Amygdala (tissue), 56 donors: ENCODE results near the gene SYNGR1.
"Not testable (repeated sequence)": the region's sequence is repeated elsewhere in the genome, so short reads cannot be mapped to it uniquely, and the experiment has no call there.

Experiments
- DNase-seq, 56 donors: peaks; one replicate each; lab custom pipeline; 2025; lab: John Stamatoyannopoulos, UW

Gene SYNGR1

DNA sequence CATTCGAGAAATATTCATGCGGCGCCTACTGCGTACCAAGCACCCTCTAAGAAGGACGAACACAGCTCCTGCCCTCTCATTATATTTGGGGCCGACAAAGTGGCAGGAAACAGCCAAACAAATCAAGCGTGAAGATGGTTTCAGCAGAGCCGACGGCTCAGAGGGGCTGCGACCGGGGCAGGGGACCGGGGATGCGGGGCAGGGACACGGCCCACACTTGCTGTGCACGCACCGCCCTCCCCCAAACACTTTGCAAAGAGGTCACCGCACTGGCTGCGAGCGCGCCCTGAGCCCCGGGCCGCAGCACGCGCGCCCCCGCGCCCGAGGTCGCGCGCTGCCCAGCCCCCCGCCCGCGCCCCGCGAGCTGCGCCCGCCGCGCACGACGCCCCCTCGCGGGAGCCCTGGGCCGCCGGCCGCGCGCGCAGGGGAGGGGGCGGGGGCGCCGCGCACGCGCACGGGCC lies 255 bp upstream of the SYNGR1 start:
- DNase-seq: peak in 24 of 56 donors; percentile 22 to 74 (median 47)

DNA sequence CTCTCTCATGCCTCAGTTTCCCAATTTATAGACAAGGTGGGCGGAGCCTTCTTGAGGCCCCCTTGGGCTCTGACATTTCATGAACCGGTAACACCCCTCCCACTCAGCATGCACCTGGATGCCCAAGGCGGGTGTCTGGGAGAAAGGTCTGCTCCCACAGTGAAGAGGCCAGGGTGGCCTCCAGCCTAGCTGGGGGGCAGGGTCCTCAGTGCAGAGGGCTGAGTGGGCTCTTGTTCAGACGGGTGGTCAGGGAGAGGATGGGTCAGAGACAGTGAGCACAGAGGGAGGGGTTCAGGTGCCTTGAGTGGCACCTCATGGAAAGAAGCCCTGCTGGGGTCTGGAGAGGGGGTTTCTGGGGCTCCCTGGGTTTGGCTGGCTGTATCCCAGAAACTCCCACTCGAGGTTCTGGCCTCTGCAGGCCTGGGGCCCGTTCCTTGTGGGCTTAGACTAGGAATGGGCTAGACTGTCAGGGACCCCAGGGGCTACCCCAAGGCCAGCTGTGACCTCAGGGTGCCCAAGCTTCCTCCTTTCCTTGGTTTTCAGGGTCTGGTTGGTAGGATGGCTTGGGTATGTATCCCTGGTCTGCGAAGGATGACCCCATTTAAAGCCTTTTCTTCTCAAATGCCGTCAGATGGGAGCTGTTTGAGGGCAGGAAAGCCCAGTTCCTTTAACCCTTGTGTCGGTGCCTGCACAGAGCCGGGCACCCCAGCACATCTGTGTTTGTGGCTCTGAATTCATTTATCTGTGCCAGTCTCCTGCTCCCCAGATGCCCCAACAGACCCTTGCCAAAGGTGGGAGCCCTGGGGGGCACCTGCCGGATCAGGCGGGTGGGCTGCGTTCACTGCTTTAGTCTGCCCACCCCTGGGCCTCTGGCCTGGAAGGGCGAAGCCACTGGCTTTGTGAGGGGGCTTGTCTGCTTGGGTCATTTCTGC lies 1.2 kb downstream of the SYNGR1 start:
- DNase-seq: no peak

DNA sequence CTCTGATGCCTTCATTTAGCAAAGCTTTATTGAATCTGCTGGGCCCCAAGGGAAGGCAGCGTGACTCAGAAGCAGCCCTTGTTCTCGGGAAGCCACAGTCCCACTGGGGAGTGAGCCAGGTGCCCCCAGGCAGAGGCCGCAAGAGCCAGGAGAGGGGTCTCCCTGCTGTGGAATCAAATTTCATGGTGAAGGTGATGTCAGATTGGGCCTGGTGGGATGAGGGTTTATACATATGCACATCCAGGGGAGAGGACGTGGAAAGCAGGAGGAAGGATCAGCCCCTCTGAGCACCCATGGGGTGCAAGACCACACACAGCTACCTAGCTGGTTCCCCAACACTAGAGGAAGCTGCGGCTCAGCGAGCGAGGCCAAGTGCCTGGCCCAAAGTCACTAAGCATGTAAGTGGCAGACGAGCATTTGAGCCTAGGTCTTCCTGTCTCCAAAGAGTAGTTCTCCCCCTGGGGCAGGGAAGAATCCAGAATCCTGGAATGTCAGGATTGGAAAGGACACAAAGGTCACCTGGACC lies 2.0 kb downstream of the SYNGR1 start:
- no peak for DNase-seq

DNA sequence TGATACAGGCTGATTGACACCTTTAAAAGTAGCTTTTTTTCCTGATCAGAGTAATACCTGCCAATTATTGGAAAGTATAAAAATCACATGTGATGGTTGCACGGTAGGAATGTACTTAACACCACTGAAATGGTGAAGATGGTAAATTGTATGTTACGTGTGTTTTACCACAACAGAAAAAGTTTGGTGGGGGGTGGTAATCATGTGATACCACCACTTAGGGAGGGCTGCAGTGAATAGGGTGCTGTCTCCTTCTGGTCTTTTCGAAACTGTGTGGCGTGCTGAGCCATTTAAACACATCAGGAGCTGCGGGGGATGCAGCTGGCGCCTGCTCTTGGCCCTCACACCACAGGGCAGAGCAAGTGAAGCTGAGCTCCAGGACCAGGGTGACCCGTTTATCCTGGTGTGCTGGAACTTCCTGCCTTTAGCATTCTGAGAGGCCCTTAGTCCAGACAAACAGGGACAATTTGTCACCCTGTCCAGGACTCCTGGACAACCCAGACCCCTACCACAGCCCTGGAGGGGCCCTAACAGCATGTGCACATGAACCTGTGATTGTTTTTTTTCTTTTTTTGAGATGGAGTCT lies 2.6 kb downstream of the SYNGR1 start:
- DNase-seq: no peak

DNA sequence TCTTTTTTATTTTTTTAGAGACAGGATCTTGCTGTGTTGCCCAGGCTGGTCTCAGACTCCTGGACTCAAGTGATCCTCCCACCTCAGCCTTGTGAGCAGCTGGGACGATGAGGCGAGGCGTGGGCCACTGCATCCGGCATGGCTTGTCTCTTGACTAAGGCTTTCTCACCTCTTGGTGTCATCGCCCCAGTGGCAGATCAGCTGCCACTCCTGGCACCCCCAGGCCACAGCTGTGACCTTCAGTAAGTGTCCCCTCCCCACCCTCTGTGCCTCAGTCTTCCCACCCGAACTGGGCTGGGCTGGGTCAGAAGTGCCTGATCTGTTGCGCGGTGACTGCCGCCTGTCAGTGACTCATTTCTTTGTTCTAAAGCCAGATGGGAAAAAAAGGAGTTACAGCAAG lies 3.6 kb downstream of the SYNGR1 start:
- DNase-seq: peak in 1 of 56 donors; percentile 28

DNA sequence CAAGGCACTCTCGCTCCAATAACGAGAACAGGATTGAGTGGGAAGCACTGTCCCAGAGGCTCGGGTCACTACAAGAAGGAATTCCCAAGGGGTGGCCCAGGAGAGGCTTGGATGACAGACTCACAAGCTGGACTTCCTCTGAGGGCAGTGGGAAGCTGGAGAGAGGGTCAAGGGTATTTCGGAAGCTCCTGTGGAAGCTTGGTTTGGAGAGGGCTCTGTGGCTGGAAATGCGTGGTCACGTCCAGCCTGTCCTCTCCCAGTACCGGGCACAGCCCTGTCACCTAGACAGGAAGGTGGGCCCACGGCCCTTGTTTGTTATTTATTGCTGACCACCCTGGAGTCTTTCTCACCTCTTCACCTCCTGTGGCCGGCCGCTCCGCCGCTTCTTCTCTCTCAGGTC lies 5.3 kb downstream of the SYNGR1 start:
- no peak for DNase-seq

DNA sequence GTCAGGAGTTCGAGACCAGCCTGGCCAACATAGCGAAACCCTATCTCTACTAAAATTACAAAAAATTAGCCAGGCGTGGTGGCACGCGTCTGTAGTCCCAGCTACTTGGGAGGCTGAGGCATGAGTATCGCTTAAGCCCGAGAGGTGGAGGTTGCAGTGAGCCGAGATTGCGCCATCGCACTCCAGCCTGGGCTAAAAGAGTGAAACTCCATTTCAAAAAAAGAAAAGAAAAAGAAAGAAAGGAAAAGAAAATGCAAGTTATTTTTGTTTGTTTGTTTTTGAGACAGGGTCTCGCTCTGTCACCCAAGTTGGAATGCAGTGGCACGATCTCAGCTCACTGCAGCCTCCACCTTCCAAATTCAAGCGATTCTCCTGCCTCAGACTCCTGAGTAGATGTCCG lies 6.0 kb downstream of the SYNGR1 start:
- DNase-seq: not testable (repeated sequence)

- peak in 6 of 56 donors; percentile 10 to 33 (median 21) for DNase-seq
Measured at GRCh38 chr22:39356464-39356863, 6.7 kb downstream of the SYNGR1 start.

DNA sequence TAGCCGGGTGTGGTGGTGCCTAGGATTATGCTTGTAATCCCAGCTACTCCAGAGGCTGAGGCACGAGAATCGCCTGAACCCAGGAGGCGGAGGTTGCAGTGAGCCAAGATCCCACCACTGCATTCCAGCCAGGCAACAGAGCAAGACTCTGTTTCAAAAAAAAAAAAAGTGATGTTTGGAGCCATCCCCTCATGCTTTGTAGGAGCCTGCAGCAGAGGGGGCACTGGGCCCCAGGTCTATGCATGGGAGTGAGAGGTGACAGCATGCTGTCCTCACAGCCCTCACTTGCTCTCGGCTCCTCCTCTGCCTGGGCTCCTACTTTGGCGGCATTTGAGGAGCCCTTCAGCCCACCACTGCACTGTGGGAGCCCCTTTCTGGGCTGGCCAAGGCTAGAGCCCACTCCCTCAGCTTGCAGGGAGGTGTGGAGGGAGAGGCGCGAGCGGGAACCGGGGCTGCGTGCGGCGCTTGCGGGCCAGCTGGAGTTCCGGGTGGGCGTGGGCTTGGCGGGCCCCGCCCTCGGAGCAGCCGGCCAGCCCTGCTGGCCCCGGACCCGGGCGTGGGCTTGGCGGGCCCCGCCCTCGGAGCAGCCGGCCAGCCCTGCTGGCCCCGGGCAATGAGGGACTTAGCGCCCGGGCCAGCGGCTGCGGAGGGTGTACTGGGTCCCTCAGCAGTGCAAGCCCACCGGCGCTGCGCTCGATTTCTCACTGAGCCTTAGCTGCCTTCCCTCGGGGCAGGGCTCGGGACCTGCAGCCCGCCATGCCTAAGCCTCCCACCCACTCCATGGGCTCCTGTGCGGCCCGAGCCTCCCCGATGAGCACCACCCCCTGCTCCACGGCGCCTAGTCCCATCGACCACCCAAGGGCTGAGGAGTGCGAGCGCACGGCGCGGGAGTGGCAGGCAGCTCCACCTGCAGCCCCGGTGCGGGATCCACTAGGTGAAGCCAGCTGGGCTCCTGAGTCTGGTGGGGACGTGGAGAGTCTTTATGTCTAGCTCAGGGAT lies 7.6 kb downstream of the SYNGR1 start:
- DNase-seq: not testable (repeated sequence)

- not testable (repeated sequence) for DNase-seq
Measured at GRCh38 chr22:39358197-39358596, 8.4 kb downstream of the SYNGR1 start.

- no peak for DNase-seq
Measured at GRCh38 chr22:39359659-39360195, 9.9 kb downstream of the SYNGR1 start.

DNA sequence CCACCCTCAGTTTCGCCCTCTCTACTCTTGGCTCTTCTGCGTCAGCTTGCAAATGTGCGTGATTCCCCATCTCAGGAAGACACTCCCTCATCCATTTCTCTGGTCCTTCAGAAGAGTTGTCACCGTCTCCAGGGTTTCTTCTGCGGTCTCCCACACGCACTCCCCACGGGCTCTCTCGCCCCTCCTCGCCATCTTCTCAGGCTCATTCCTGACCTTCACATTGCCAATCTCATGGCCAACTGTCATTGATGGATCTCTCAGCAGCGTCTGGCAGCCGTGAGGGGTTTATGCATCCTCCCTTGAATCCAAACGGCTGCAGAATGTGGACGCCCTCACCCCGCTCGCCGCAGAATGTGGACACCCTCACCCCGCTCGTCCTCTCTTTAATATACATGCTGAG lies 10.5 kb downstream of the SYNGR1 start:
- DNase-seq: no peak

GRCh38 chr22:39360674-39361413 lies 11.1 kb downstream of the SYNGR1 start:
- no peak for DNase-seq

GRCh38 chr22:39361496-39361895 lies 11.7 kb downstream of the SYNGR1 start:
- no peak for DNase-seq

DNA sequence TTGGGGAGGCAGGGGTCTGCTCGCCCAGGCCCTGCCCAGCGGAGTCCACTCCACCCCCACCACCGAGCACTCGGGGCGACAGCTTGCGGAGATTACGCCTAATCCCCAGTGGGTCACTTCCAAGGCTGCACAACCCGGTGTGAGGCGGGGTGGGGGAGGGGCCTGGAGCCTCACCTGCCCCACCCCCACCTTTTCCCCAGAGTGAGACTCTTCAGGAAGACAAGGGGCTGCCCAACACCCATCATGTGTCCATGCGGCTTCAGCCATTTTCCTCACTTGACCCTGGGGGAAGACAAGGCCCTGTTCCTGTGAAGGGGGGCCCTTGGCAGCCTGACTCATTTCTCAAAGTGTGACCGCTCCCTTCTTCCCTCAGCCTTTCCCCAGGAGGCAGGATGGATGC lies 12.5 kb downstream of the SYNGR1 start:
- no peak for DNase-seq

DNA sequence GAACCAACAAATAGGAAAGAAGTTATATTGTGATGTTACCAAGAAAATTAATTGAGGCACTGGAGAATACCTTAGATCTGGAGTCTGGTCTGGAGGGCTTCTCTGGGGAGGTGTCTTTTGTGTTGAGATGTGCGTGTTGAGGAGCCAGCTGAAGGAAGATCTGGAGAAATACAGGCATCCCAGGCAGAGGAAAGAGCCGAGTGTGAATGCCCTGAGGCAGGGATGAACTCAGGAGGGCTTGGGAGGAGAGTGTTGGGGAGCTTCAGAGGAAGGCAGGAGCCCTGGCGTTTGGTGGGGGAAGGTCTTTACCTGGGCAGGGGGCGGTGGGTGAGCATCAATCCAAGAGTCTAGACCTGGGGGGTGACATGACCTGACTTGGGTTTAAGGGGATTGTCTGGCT lies 13.1 kb downstream of the SYNGR1 start:
- no peak for DNase-seq

- no peak for DNase-seq
Measured at GRCh38 chr22:39363751-39364515, 14.1 kb downstream of the SYNGR1 start.

GRCh38 chr22:39364714-39365491 lies 15.1 kb downstream of the SYNGR1 start:
- DNase-seq: no peak
